GM12872 (cell line): ENCODE measurements around the gene KIRREL3.

Experiments used
- CTCF ChIP-seq: IDR thresholded peaks from 3 replicates; pipeline ENCODE4 v1.5.1; 2011; ENCODE audit warnings: low read depth, mild to moderate bottlenecking, low read length, moderate library complexity; ENCODE audit not compliant: insufficient read depth

KIRREL3 gene

GRCh38 chr11:126829716-126830115, 170.9 kb downstream of the KIRREL3 start:
- no peak for TF ChIP-seq CTCF

- TF ChIP-seq CTCF: no peak
Observed at GRCh38 chr11:126824035-126824607, 176.4 kb downstream of the KIRREL3 start.

- TF ChIP-seq CTCF: no peak
Observed at GRCh38 chr11:126823274-126823673, 177.3 kb downstream of the KIRREL3 start.

- TF ChIP-seq CTCF: no peak
Observed at GRCh38 chr11:126821827-126822226, 178.7 kb downstream of the KIRREL3 start.

- TF ChIP-seq CTCF: no peak
Observed at GRCh38 chr11:126819194-126819593, 181.4 kb downstream of the KIRREL3 start.

- no peak for TF ChIP-seq CTCF
Observed at GRCh38 chr11:126817523-126818450, 182.8 kb downstream of the KIRREL3 start.

- TF ChIP-seq CTCF: no peak
Observed at GRCh38 chr11:126817096-126817495, 183.5 kb downstream of the KIRREL3 start.
